IgD-negative memory B cell (primary cell): ENCODE measurements around the gene ZNF568. TPM values are rescaled to one million over a fixed set of nuclear protein-coding genes. Genes with fewer than 3 reads are reported as not detected.

ENCODE experiments used
- H3K27ac Mint-ChIP-seq, 3 donors: one replicate each; pipeline ENCODE4 v1.8.0; 2020 to 2022; ENCODE audit warnings: mild to moderate bottlenecking in 3 of 3, mixed read lengths in 3 of 3, moderate library complexity in 1 of 3
- H3K27me3 Mint-ChIP-seq: one replicate; pipeline ENCODE4 v1.8.0; 2021; ENCODE audit warnings: mixed read lengths
- H3K36me3 Mint-ChIP-seq: one replicate; pipeline ENCODE4 v1.8.0; 2020; ENCODE audit warnings: mild to moderate bottlenecking, mixed read lengths
- H3K4me1 Mint-ChIP-seq, 3 donors: one replicate each; pipeline ENCODE4 v1.8.0; 2020 to 2022; ENCODE audit warnings: mixed read lengths in 3 of 3, mild to moderate bottlenecking in 1 of 3
- H3K4me3 Mint-ChIP-seq, 4 donors: one replicate each; pipeline ENCODE4 v1.8.0; 2020 to 2022; ENCODE audit warnings: mild to moderate bottlenecking in 4 of 4, mixed read lengths in 4 of 4, moderate library complexity in 3 of 4
- H3K9me3 Mint-ChIP-seq, 3 donors: one replicate each; pipeline ENCODE4 v1.8.0; 2020 to 2021; ENCODE audit warnings: mixed read lengths in 3 of 3, mild to moderate bottlenecking in 1 of 3
- polyA plus RNA-seq: library from polyadenylated mRNA; unstranded; fragments of 300-500 nt; fragmentation: Illumina TruSeq; gene quantifications from one replicate; pipeline ENCODE4 v1.2.3, GENCODE V29; 2021

ZNF568 gene
- polyA plus RNA-seq, 1 donor from 2014 or later = 10.1 TPM

DNA sequence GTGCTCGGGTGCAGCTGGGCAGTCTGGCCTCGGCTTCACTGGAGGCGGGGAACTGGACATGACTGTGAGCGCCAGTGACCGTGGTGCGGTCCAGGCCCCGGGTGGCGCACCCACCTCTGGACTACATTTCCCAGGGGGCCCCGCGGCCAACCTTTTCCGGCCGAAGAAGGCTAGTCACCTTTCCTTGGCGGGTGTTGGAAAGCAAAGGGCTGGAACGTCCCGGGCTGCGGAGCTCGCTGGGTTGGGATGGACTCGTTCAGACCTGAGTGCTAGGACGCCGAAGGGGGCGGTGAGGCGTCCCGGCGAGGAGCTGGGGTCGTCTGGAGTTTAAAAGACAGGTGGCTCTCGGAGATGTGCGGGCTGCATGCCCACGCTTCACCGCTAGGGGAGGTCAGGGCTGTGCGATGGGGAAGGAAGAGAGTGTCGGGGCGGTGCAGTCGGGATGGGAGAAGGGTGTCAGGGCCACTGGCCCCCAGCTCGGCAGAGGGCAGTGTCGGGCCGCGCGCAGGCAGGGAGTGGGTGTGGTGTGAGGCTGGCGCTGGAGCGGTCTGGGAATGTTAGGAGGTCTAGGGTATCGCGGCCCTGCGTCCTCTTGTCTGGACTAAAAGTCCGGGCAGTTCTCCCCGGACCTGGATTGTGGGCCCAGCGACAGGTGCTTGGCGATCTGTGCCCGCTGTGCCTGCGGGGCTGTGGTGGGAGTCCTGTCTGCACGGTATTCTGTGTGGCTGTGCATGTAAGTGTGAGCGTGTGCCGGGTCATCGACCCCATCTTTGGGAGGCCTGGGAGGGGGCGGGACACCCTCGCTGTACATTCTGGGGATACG is 57.1 kb downstream of the ZNF568 start:
- H3K27me3 Mint-ChIP-seq = no peaks in the 10 kb centered on the region
- peaks cover 3% of the 10 kb centered on the region for H3K36me3 Mint-ChIP-seq
- peaks cover 0 to 11% (median 3%) of the 10 kb centered on the region in 3 donors for H3K9me3 Mint-ChIP-seq
- H3K4me3 Mint-ChIP-seq = peak overlapping the region; percentile 87 to 99 (median 96)
- H3K27ac Mint-ChIP-seq = peak overlapping the region; percentile 4 to 96 (median 6)
- H3K4me1 Mint-ChIP-seq = peaks cover 0 to 11% (median 8%) of the 10 kb centered on the region in 3 donors

DNA sequence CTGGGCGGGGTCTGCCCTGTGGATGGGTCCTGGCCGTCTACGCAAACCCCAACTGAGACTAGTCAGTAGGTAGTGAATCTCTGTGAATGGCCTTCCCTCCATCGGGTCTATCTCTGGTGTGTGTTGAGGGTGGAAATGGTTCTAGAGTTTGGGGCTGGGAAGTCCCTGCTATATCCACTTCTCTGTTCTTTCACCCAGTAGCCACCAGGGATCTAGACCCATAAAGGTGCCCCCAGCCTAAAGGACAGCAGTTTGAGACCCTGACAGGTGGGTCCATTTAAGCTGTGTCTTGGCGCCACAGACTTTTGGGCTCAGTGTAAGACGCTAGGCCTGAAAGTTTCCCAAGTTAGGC is 57.7 kb downstream of the ZNF568 start:
- H3K27ac Mint-ChIP-seq = no peak overlapping the region
- H3K4me1 Mint-ChIP-seq = peaks cover 0 to 11% (median 8%) of the 10 kb centered on the region in 3 donors
- H3K9me3 Mint-ChIP-seq = peaks cover 0 to 16% (median 3%) of the 10 kb centered on the region in 3 donors
- H3K36me3 Mint-ChIP-seq = peaks cover 3% of the 10 kb centered on the region
- H3K4me3 Mint-ChIP-seq = peak overlapping the region; percentile 87 to 99 (median 96)
- H3K27me3 Mint-ChIP-seq = no peaks in the 10 kb centered on the region

DNA sequence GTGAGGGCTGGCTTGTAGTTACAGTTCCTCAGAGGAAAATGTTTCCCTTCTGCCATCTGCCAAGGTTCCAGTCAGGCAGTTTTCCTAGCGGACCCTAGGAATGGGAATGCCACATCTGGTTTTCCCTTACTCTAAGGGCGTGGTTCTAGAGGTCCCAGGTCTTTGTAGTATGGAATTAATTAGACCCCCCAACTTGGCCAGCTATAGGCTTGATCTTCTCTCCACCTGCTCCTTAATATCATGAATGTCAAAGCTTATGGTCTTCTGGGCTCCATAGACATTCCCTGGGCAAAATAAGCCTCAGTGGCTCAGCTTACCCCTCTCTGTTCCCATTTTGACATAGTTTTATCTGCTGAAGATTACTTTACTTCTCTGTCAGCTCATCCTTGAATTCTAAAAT is 70.0 kb downstream of the ZNF568 start:
- H3K9me3 Mint-ChIP-seq = peaks cover 14 to 34% (median 15%) of the 10 kb centered on the region in 3 donors
- no peak overlapping the region for H3K4me3 Mint-ChIP-seq
- peaks cover 19% of the 10 kb centered on the region for H3K36me3 Mint-ChIP-seq
- no peaks in the 10 kb centered on the region for H3K27me3 Mint-ChIP-seq
- no peak overlapping the region for H3K27ac Mint-ChIP-seq
- no peaks in the 10 kb centered on the region for H3K4me1 Mint-ChIP-seq

DNA sequence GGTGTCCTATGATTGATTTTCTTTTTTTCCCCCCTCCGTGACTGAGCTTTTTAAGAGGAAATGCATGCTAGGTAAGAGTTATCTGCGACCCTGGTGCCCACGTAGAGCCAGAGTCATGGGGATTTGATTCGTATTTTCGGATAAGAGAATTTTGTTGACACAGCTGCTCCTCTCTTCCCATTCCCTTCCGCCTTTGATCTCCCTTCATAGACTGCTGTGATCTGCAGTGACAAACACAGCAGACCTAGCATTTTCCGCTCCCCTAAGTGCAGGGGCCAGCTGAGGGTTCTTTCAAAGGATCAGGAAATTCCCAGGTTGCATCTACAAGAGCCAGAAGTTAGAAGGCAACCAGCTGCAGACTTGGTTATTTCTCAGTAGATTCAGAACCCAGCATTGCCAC is 70.5 kb downstream of the ZNF568 start:
- Mint-ChIP-seq H3K4me1 (peaks cover 0 to under 1% (median 0%) of the 10 kb centered on the region in 3 donors), H3K27ac (no peak overlapping the region), H3K9me3 (peaks cover 16 to 37% (median 17%) of the 10 kb centered on the region in 3 donors), H3K36me3 (peaks cover 23% of the 10 kb centered on the region), H3K27me3 (no peaks in the 10 kb centered on the region), H3K4me3 (no peak overlapping the region)

DNA sequence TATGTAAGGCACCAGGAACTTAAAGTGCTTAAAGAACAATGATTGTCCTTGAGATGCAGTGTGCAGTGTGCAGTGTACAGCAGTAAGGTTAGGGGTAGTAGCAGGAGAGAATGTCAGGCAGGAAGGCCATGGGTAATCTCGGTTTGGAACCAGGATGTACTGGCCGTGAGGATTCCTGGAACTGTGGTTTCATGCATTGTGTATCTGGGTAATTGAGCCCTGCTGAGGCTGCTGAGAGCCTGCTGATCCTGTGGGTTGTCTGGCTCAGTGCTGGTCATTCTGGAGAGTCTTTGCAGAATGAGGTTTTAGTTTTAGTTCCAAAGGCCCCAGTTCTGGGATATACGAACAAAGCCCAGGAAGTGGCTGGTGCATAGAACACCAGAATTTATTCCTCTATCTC is 71.0 kb downstream of the ZNF568 start:
- Mint-ChIP-seq H3K27me3 (no peaks in the 10 kb centered on the region), H3K27ac (no peak overlapping the region), H3K4me1 (peaks cover 0 to 2% (median 0%) of the 10 kb centered on the region in 3 donors), H3K4me3 (no peak overlapping the region), H3K9me3 (peaks cover 13 to 39% (median 18%) of the 10 kb centered on the region in 3 donors), H3K36me3 (peaks cover 25% of the 10 kb centered on the region)

DNA sequence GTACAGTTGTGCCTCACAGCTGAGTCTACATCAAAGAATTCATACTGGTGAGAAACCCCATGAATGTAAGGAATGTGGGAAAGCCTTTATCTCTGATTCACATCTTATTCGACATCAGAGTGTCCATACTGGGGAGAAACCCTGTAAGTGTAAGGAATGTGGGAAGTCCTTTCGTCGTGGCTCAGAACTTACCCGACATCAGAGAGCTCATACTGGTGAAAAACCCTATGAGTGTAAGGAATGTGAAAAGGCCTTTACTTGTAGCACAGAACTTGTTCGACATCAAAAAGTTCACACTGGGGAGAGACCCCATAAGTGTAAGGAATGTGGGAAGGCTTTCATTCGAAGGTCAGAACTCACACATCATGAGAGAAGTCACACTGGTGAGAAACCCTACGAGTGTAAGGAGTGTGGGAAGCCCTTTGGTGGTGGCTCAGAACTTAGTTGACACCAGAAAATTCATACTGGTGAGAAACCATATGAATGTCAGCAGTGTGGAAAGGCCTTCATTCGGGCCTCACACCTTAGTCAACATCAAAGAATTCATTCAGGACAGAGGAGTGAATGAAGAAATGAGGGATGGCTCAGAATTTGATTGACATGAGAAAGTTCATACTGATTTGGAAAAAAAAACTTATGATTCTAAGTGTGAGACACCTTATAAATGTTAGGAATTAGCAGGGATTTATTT is 81.2 kb downstream of the ZNF568 start:
- H3K36me3 Mint-ChIP-seq = peaks cover 25% of the 10 kb centered on the region
- H3K4me1 Mint-ChIP-seq = no peaks in the 10 kb centered on the region
- peaks cover 15 to 56% (median 47%) of the 10 kb centered on the region in 3 donors for H3K9me3 Mint-ChIP-seq
- H3K27me3 Mint-ChIP-seq = no peaks in the 10 kb centered on the region
- H3K27ac Mint-ChIP-seq = no peak overlapping the region
- H3K4me3 Mint-ChIP-seq = peak overlapping the region in 1 of 4 donors; percentile 27

DNA sequence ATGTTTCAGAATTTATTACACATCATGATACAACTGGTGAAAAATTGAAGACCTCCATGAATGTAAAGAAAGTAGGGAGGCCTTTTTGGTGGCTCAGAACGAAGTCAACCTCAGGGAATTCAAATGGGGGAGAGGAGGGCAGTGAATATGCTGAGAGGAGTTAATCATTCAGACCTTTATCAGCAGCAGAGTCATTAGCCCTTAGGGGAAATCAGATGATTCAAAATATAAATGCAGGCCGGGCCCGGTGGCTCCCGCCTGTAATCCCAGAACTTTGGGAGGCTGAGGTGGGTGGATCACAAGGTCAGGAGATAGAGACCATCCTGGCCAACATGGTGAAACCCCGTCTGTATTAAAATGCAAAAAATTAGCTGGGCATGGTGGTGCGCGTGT is 81.7 kb downstream of the ZNF568 start:
- H3K4me3 Mint-ChIP-seq = no peak overlapping the region
- H3K9me3 Mint-ChIP-seq = peaks cover 11 to 56% (median 43%) of the 10 kb centered on the region in 3 donors
- no peaks in the 10 kb centered on the region for H3K27me3 Mint-ChIP-seq
- no peak overlapping the region for H3K27ac Mint-ChIP-seq
- H3K4me1 Mint-ChIP-seq = no peaks in the 10 kb centered on the region
- H3K36me3 Mint-ChIP-seq = peaks cover 20% of the 10 kb centered on the region

DNA sequence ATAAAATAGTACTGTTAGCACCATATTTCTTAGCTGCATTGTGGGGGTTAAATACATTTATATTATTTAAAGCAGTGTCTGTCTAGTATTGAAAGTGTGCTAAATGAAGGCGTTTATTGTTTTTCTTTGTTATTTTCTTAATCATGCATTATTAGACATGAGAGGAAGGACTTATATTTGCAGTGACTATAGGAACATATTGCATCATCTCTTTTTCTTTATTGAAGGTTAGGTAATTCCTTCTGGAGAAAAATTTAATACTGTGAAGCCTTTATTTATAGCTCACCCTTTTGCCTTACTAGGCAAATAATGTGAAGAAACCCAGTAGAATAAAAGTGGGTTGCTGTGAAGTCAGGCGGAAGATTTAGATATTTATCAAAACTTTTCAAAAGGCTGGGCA is 83.2 kb downstream of the ZNF568 start:
- Mint-ChIP-seq H3K27me3 (no peaks in the 10 kb centered on the region), H3K4me1 (no peaks in the 10 kb centered on the region), H3K36me3 (peaks cover 11% of the 10 kb centered on the region), H3K4me3 (no peak overlapping the region), H3K27ac (no peak overlapping the region), H3K9me3 (peaks cover 10 to 46% (median 37%) of the 10 kb centered on the region in 3 donors)

DNA sequence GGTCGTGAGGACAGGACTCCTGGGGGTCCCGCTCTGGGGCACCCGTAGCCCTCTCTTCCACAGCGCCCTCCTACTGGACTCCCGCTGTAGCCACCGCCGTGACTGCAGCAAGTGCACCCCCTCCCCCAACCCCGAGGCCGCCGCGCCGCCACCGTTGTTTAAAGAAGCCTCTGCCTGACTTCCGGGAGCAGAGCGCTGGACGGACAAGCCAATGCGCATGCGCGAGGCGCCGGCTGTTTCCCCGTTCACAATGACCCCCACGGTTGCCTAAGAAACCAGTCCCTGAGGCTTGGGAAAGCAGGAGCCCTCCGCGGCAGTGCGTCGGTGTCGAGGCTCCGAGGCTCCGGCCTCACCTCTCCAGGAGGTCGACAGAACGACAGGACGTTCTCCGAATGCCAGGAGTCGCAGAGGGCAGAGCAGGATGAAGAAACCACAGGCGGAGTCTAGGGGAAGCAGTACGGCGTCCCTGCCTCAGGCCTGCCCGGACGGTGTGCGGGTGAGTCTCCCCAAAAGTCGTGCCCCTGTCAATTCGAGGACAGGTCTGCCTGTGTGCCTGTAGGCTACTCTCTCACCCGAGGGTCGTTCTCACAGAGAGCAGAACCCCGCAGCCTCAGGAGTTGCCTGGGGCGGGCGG is 91.6 kb downstream of the ZNF568 start:
- H3K27ac Mint-ChIP-seq = no peak overlapping the region
- peaks cover 3% of the 10 kb centered on the region for H3K36me3 Mint-ChIP-seq
- H3K9me3 Mint-ChIP-seq = peaks cover 3 to 23% (median 12%) of the 10 kb centered on the region in 3 donors

DNA sequence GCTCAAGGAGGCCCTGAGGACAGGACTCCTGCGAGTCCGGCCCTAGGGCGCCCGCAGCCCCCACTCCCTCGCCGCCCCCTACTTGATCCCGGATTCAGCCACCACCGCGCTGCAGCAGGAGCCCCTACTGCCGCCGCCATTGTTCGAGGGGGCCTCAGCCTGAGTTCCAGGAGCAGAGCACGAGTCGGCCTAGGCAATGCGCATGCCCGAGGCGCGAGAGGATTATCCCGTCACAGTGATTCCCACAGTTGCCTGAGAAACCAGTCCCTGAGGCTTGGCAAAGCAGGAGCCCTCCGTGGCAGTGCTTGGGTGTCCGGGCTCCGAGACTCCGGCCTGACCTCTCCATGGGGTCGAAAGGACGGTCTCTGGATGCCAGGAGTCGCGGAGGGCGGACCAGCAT is 93.7 kb downstream of the ZNF568 start:
- Mint-ChIP-seq H3K36me3 (peaks cover 3% of the 10 kb centered on the region), H3K27me3 (peaks cover 2% of the 10 kb centered on the region), H3K4me1 (peaks cover 0 to 2% (median 1%) of the 10 kb centered on the region in 3 donors), H3K4me3 (no peak overlapping the region), H3K9me3 (peaks cover 4 to 27% (median 9%) of the 10 kb centered on the region in 3 donors), H3K27ac (no peak overlapping the region)

More for the DNA sequence above, 91.6 kb downstream of the ZNF568 start:
- peaks cover 2% of the 10 kb centered on the region for H3K27me3 Mint-ChIP-seq
- peaks cover 0 to 2% (median under 1%) of the 10 kb centered on the region in 3 donors for H3K4me1 Mint-ChIP-seq
- peak overlapping the region in 2 of 4 donors; percentile 81 to 93 for H3K4me3 Mint-ChIP-seq

DNA sequence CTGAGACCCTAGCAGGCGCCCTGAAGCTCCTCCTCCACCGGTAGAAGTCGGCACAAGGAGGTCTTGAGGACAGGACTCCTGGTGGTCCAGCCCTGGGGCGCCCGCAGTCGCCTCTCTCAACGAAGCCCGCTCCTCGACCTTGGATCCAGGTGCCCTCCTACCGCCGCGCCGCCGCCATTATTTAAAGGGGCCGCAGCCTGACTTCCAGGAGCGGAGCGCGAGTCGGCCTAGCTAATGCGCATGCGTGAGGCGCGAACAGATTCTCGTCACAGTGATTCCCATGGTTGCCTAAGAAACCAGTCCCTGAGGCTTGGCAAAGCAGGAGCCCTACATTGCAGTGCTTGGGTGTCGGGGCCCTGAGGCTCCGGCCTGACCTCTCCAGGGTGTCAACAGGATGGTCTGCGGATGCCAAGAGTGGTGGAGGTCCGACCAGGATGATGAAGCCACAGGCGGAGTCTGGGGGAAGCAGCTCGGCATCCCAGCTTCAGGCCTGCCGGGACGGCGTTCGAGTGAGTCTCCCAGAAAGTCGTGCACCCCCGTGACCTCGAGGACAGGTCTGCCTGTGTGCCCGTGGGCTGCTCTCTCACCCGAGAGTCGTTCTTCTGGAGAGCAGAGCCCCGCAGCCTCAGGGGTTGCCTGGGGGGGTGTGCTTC is 96.1 kb downstream of the ZNF568 start:
- Mint-ChIP-seq H3K4me1 (peaks cover 0 to 2% (median 1%) of the 10 kb centered on the region in 3 donors), H3K36me3 (peaks cover 2% of the 10 kb centered on the region), H3K27ac (no peak overlapping the region), H3K27me3 (peaks cover 3% of the 10 kb centered on the region), H3K9me3 (peaks cover 7 to 19% (median 9%) of the 10 kb centered on the region in 3 donors), H3K4me3 (no peak overlapping the region)

DNA sequence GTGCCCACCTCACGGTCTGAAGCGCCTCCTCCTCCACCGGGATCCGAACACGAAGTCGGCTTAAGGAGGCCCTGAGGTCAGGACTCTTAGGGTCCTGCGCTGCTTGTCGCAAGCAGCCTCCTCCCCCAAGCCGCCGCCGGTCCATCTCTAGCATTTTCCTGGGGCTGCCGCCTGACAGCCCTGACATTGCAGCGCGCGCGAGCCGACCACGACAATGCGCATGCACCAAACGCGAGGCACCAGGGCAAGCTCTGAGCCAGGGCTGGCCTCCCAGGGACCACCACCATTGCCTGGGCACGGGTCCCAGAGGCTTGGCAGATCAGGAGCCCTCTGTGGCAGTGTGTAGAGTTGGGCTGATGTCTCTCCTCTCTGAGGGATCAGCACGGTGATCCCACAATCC is 98.3 kb downstream of the ZNF568 start:
- H3K27me3 Mint-ChIP-seq = peaks cover 1% of the 10 kb centered on the region
- no peak overlapping the region for H3K4me3 Mint-ChIP-seq
- peaks cover 14 to 18% (median 16%) of the 10 kb centered on the region in 3 donors for H3K9me3 Mint-ChIP-seq
- no peak overlapping the region for H3K27ac Mint-ChIP-seq
- no peaks in the 10 kb centered on the region for H3K36me3 Mint-ChIP-seq
- peaks cover 0 to 1% (median 0%) of the 10 kb centered on the region in 3 donors for H3K4me1 Mint-ChIP-seq

DNA sequence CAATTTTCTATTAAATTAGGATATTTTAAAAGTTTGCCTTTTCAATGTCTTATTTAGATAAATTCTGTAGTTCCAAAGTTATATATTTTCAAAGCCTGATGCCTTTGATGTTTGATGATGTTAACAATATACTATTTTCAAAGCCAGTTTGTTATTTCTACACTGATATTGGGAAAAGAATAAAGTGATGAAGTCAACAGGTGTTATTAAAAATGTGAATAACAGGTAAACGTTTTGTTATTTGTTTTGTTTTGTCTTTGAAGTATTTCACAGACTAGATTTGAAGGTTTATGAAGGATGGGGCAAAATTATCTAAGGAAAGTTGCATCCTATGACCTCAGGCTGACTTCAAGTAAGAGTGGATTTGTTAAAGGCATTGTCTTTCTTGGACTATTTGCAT is 129.0 kb downstream of the ZNF568 start:
- Mint-ChIP-seq H3K27ac (no peak overlapping the region), H3K9me3 (peaks cover 10 to 32% (median 10%) of the 10 kb centered on the region in 3 donors), H3K4me3 (no peak overlapping the region), H3K27me3 (no peaks in the 10 kb centered on the region), H3K4me1 (no peaks in the 10 kb centered on the region), H3K36me3 (no peaks in the 10 kb centered on the region)
